C4-2B (cell line): ENCODE results near the gene BCR.

ENCODE experiments used
- ZFX ChIP-seq: fragments of 450-650 bp; IDR thresholded peaks from 2 replicates; pipeline ENCODE4 v1.6.1; 2017
- TF ChIP-seq, protein P1 (sequence below): fragments of 450-650 bp; conservative IDR thresholded peaks from 2 replicates; pipeline ENCODE4 v1.5.1; 2017; ENCODE audit warnings: mild to moderate bottlenecking

DNA sequence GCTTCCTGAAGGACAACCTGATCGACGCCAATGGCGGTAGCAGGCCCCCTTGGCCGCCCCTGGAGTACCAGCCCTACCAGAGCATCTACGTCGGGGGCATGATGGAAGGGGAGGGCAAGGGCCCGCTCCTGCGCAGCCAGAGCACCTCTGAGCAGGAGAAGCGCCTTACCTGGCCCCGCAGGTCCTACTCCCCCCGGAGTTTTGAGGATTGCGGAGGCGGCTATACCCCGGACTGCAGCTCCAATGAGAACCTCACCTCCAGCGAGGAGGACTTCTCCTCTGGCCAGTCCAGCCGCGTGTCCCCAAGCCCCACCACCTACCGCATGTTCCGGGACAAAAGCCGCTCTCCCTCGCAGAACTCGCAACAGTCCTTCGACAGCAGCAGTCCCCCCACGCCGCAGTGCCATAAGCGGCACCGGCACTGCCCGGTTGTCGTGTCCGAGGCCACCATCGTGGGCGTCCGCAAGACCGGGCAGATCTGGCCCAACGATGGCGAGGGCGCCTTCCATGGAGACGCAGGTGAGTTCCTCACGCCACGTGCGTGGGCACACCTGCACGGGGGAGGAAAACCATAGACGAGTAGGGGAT is 1.5 kb downstream of the BCR start:
- TF ChIP-seq, protein P1, sequence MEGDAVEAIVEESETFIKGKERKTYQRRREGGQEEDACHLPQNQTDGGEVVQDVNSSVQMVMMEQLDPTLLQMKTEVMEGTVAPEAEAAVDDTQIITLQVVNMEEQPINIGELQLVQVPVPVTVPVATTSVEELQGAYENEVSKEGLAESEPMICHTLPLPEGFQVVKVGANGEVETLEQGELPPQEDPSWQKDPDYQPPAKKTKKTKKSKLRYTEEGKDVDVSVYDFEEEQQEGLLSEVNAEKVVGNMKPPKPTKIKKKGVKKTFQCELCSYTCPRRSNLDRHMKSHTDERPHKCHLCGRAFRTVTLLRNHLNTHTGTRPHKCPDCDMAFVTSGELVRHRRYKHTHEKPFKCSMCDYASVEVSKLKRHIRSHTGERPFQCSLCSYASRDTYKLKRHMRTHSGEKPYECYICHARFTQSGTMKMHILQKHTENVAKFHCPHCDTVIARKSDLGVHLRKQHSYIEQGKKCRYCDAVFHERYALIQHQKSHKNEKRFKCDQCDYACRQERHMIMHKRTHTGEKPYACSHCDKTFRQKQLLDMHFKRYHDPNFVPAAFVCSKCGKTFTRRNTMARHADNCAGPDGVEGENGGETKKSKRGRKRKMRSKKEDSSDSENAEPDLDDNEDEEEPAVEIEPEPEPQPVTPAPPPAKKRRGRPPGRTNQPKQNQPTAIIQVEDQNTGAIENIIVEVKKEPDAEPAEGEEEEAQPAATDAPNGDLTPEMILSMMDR, result no peak
- no peak for TF ChIP-seq ZFX
